OCI-LY3 (cell line): Measurements from ENCODE around the gene OR2D2.
"Not testable (repeated sequence)": the region's sequence is repeated elsewhere in the genome, so short reads cannot be mapped to it uniquely, and the experiment has no call there.

Source experiments
- H2AFZ ChIP-seq: fragments of 200-600, 300-600 bp; shearing (Covaris generic); 2 replicates; pipeline ENCODE4 v1.6.0; 2014; ENCODE audit warnings: antibody characterized with exemption, low read depth, low read length
- H3K27ac ChIP-seq: fragments of 200-600, 300-600 bp; sonication (generic); 2 replicates; pipeline ENCODE4 v1.5.1; 2014; ENCODE audit warnings: mild to moderate bottlenecking, low read length, moderate library complexity, mixed read lengths
- H3K27me3 ChIP-seq: fragments of 200-600, 300-600 bp; sonication (generic); 2 replicates; pipeline ENCODE4 v1.6.1; 2014; ENCODE audit warnings: low read depth, low read length, mixed read lengths
- H3K36me3 ChIP-seq: fragments of 200-600, 300-600 bp; sonication (generic); replicated peaks from 2 replicates; pipeline ENCODE3; 2014; ENCODE audit warnings: low read depth, low read length, mixed read lengths
- H3K4me1 ChIP-seq: fragments of 300-600, 200-600 bp; sonication (generic); 2 replicates; pipeline ENCODE4 v1.6.1; 2014; ENCODE audit warnings: low read length, mixed read lengths
- H3K4me2 ChIP-seq: fragments of 200-600, 300-600 bp; sonication (generic); 2 replicates; pipeline ENCODE4 v1.6.1; 2014; ENCODE audit warnings: low read length, mixed read lengths
- H3K4me3 ChIP-seq: fragments of 300-600, 200-600 bp; sonication (generic); 2 replicates; pipeline ENCODE4 v1.5.1; 2014; ENCODE audit warnings: antibody characterized with exemption, mild to moderate bottlenecking, low read length, moderate library complexity
- H3K79me2 ChIP-seq: fragments of 300-600, 200-600 bp; shearing (Covaris generic); 2 replicates; pipeline ENCODE4 v1.6.1; 2014; ENCODE audit warnings: mild to moderate bottlenecking, low read length, mixed read lengths
- H3K9ac ChIP-seq: fragments of 300-600, 200-600 bp; shearing (Covaris generic); 2 replicates; pipeline ENCODE4 v1.6.0; 2014; ENCODE audit warnings: mild to moderate bottlenecking, low read length, moderate library complexity
- H3K9me3 ChIP-seq: fragments of 200-600, 300-600 bp; shearing (Covaris generic); 2 replicates; pipeline ENCODE4 v1.6.1; 2014; ENCODE audit warnings: low read length, mixed read lengths; ENCODE audit not compliant: insufficient read depth
- H4K20me1 ChIP-seq: fragments of 200-600, 300-600 bp; sonication (generic); 2 replicates; pipeline ENCODE4 v1.6.1; 2016; ENCODE audit warnings: low read length, mixed read lengths; ENCODE audit not compliant: insufficient read depth
- EZH2phosphoT487 ChIP-seq: fragments of 200-600 bp; shearing (Covaris generic); IDR thresholded peaks from 2 replicates; pipeline ENCODE4 v1.6.1; 2018; ENCODE audit warnings: antibody characterized with exemption, mixed run types, low read depth
- TF ChIP-seq, protein P1 (sequence below): fragments of 200-600, 300-600 bp; sonication (generic); IDR thresholded peaks from 2 replicates; pipeline ENCODE4 v1.5.1; 2014; ENCODE audit warnings: antibody characterized with exemption, low read length, low read depth

Gene OR2D2

DNA sequence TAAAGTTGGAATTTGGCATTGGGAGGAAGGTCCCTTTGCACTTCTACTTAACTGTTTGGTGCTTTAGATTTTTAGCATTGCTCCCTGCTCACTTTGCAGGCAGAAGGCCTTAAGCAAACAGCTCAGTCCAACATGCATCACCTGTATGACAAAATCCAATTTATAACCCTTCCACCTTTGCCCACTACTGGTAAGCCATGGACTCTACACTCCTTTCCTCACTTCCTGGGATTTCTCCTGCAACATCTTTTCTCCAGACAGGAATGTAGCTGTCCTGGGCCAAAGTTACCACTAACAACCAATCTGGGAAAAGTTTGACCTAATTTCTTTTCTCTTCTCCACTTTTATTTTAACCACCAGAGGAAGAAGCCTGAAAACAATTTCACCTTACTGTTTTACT is 1.8 kb upstream of the OR2D2 start:
- Histone ChIP-seq H3K9ac (no peak overlapping the region), H3K4me1 (peaks cover 28% of the 10 kb centered on the region), H3K4me3 (no peak overlapping the region), H3K27ac (no peak overlapping the region), H2AFZ (no peak overlapping the region), H3K9me3 (no peaks in the 10 kb centered on the region), H3K4me2 (no peak overlapping the region), H3K79me2 (no peaks in the 10 kb centered on the region), H4K20me1 (no peaks in the 10 kb centered on the region), H3K36me3 (no peaks in the 10 kb centered on the region), H3K27me3 (no peaks in the 10 kb centered on the region; the same call in 1 of the 2 replicates)
- TF ChIP-seq EZH2phosphoT487: no peak
- TF ChIP-seq, protein P1, sequence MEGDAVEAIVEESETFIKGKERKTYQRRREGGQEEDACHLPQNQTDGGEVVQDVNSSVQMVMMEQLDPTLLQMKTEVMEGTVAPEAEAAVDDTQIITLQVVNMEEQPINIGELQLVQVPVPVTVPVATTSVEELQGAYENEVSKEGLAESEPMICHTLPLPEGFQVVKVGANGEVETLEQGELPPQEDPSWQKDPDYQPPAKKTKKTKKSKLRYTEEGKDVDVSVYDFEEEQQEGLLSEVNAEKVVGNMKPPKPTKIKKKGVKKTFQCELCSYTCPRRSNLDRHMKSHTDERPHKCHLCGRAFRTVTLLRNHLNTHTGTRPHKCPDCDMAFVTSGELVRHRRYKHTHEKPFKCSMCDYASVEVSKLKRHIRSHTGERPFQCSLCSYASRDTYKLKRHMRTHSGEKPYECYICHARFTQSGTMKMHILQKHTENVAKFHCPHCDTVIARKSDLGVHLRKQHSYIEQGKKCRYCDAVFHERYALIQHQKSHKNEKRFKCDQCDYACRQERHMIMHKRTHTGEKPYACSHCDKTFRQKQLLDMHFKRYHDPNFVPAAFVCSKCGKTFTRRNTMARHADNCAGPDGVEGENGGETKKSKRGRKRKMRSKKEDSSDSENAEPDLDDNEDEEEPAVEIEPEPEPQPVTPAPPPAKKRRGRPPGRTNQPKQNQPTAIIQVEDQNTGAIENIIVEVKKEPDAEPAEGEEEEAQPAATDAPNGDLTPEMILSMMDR: no peak

DNA sequence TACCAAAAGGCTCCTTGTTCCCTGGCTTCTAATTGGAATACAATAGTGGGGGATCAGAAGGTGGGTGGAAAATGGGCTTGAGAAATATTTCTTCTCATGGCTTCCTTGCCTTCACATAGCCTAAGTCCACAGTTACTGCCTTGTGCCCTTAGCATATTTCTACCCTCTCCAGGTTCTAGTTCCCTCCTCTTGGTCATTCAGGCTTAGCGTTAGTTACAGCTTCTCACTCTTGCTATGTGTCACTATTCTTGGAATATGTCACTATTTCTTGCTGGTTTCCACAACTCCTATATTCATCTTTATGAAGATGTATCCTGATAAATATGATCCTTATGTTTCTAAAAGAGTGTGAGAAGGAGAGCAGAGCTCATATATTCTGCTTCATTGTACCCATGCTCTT is 2.5 kb downstream of the OR2D2 start:
- H3K4me2 ChIP-seq: peak overlapping the region; percentile 34; the same call in 1 of the 2 replicates
- H3K4me3 ChIP-seq: no peak overlapping the region
- TF ChIP-seq EZH2phosphoT487: no peak
- TF ChIP-seq, protein P1: no peak
- no peak overlapping the region for H3K9ac ChIP-seq
- H3K27ac ChIP-seq: no peak overlapping the region
- no peaks in the 10 kb centered on the region for H3K27me3 ChIP-seq
- H3K9me3 ChIP-seq: 0 out of 2 replicates have a peak, but pooled peaks cover 3% of the 10 kb centered on the region
- peaks cover 20% of the 10 kb centered on the region for H3K4me1 ChIP-seq
- H3K79me2 ChIP-seq: no peaks in the 10 kb centered on the region
- no peaks in the 10 kb centered on the region for H3K36me3 ChIP-seq
- H4K20me1 ChIP-seq: no peaks in the 10 kb centered on the region
- H2AFZ ChIP-seq: no peak overlapping the region

DNA sequence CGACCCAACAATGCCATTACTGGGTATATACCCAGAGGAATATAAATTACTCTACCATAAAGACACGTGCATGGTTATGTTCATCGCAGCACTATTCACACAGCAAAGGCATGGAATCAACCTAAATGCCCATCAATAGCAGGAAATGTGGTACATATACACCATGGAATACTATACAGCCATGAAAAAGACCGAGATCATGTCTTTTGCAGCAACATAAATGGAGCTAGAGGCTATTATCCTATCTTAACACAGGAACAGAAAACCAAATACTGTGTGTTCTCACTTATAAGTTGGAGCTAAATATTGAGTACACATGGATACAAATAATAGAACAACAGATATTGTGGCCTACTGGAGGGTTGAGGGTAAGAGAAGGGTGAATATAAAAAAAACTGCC is 3.5 kb downstream of the OR2D2 start:
- no peaks in the 10 kb centered on the region for H3K79me2 ChIP-seq
- no peaks in the 10 kb centered on the region for H4K20me1 ChIP-seq
- H3K9me3 ChIP-seq: 0 out of 2 replicates have a peak, but pooled peaks cover 3% of the 10 kb centered on the region
- no peak overlapping the region for H2AFZ ChIP-seq
- H3K27ac ChIP-seq: no peak overlapping the region
- H3K9ac ChIP-seq: no peak overlapping the region
- H3K27me3 ChIP-seq: no peaks in the 10 kb centered on the region
- no peak overlapping the region for H3K4me3 ChIP-seq
- H3K4me2 ChIP-seq: no peak overlapping the region
- TF ChIP-seq, protein P1: no peak
- no peak for TF ChIP-seq EZH2phosphoT487
- H3K36me3 ChIP-seq: no peaks in the 10 kb centered on the region
- peaks cover 13% of the 10 kb centered on the region for H3K4me1 ChIP-seq

- not testable (repeated sequence) for H2AFZ ChIP-seq, H4K20me1 ChIP-seq, H3K9me3 ChIP-seq, H3K4me2 ChIP-seq, H3K4me3 ChIP-seq, H3K79me2 ChIP-seq, H3K27me3 ChIP-seq, H3K9ac ChIP-seq, H3K36me3 ChIP-seq, H3K27ac ChIP-seq
- H3K4me1 ChIP-seq: peaks cover 13% of the 10 kb centered on the region
These were observed 4.6 kb downstream of the OR2D2 start for GRCh38 chr11:6887711-6888110.

- Histone ChIP-seq H4K20me1 (no peaks in the 10 kb centered on the region), H3K4me1 (no peaks in the 10 kb centered on the region), H3K9ac (no peak overlapping the region), H3K79me2 (no peaks in the 10 kb centered on the region), H3K27me3 (no peaks in the 10 kb centered on the region), H3K9me3 (no peaks in the 10 kb centered on the region), H3K4me2 (no peak overlapping the region), H3K27ac (no peak overlapping the region), H3K4me3 (no peak overlapping the region), H2AFZ (no peak overlapping the region), H3K36me3 (no peaks in the 10 kb centered on the region)
- TF ChIP-seq EZH2phosphoT487: no peak
- TF ChIP-seq, protein P1: no peak
These were observed 9.5 kb downstream of the OR2D2 start for GRCh38 chr11:6882751-6883150.
